Measurements from ENCODE around the gene MGAT4D. TPM values are rescaled to one million over a fixed set of nuclear protein-coding genes. Genes with fewer than 3 reads are reported as not detected.
"Not testable (repeated sequence)": the region's sequence is repeated elsewhere in the genome, so short reads cannot be mapped to it uniquely, and the experiment has no call there.

The MGAT4D gene
- polyA plus RNA-seq, 3 donors = not detected

DNA sequence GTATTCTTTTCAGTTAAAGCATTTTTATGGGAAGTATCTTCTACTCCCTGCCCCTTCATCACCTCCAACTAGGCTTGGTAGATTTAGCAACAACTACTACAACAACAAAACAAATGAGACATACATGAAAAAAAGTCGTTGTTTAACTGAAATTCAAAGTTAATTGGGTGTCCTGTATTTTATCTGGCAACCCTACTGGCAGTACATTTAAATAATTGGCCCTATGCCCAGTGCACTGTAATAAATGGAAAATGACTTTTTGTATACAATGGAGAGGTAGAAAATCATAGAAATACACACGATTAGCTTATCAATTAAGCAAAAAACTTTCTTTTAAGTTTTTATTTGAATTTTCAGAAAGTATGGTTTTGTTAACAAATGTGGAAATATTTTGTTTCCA, 49.3 kb downstream of the MGAT4D start:
- WGBS, 3 donors = 46 to 56% (median 49%) methylated on average over 2 of the region's 2 CpGs
- H3K27ac ChIP-seq (ENCODE audit: low read depth, low read length) = no peak overlapping the region

DNA sequence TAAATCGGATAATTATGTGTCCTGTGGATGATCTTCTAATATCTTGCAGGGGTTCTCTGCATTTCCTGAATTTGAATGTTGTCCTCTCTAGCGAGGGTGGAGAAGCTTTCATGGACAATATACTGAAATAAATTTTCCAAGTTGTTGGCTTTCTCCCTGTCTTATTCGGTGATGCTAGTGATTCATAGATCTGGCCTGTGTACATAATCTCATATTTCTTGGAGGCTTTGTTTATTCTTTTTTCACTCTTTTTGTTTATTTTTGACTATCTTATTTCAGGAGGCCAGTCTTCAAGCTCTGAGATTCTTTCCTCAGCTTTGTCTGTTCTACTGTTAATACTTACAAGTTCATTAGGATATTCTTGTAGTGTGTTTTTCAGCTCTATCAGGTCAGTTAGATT, 49.9 kb downstream of the MGAT4D start:
- WGBS, 3 donors = 46 to 65% (median 56%) methylated on average over 3 of the region's 3 CpGs
- H3K27ac ChIP-seq (ENCODE audit: low read depth, low read length) = no peak overlapping the region

DNA sequence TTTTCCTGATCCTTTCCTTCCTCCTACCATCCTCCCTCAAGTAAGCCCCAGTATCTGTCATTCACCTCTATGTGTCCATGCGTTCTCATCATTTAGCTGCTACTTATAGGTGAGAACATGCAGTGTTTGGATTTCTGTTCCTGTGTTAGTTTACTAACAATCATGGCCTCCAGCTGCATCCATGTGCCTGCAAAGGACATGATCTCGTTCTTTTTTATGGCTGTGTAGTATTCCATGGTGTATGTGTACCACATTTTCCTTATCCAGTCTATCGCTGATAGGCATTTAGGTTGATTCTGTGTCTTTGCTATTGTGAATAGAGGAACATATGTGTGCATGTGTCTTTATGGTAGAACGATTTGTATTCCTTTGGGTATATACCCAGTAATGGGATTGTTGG, 53.7 kb downstream of the MGAT4D start:
- not testable (repeated sequence) for H3K27ac ChIP-seq (ENCODE audit: low read depth, low read length)
- WGBS, 3 donors = 76 to 93% (median 89%) methylated on average over 4 of the region's 4 CpGs

GRCh38 chr4:140439644-140440142, 58.4 kb downstream of the MGAT4D start:
- H3K27ac ChIP-seq (ENCODE audit: low read depth, low read length) = no peak overlapping the region

GRCh38 chr4:140427919-140428471, 70.1 kb downstream of the MGAT4D start:
- no peak overlapping the region for H3K27ac ChIP-seq (ENCODE audit: low read depth, low read length)
- WGBS, 3 donors = 29 to 43% (median 36%) methylated on average over 7 of the region's 7 CpGs

DNA sequence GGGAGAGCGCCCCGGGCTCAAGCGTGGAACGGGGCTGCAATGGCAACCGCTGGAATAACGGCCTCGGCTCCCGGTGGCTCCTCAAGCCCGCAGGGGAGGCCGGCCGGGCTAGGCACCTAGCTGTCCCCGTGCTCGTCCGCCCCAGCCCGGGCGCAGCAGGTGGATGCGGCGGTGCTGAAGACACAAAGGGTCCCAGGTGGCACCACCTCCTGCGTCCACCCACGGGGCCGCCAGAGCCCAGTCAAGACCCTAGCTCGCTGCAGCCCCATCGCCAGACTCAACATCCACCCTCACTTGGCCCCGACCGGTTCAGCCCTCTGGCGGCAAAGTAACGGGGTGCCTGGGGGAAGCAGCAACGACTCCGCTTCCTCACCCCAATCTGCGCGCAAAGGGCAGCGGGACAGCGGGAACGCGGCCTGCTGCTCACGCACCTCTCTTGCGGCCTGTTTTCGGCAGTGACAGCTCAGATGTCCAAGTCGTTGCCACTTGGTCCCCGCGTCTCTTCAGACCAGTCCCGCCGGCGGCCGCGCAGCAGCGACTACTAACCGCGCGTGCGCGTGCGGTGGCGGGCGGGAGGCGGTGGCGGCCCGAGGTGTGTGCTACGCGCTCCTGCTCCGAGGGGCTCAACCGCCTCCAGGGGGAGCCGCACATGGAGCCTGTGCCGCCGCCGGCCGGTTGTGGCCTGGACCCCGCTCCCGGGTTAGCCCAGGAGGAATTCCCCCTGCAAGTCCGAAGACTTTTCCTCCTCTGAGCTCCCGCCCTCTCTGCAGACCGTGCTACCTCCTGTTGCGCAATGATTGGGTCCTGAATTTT, 70.8 kb downstream of the MGAT4D start, which contains the start of gene CLGN:
Gene CLGN (minus strand): TSS at position 543 of the 813 bp plus-strand sequence. CDS start 14,570 bp downstream, outside the sequence.
- H3K27ac ChIP-seq (ENCODE audit: low read depth, low read length) = no peak within 1 kb of the TSS
- WGBS, 3 donors = 1% methylated on average over 72 to 73 of the region's 73 CpGs

DNA sequence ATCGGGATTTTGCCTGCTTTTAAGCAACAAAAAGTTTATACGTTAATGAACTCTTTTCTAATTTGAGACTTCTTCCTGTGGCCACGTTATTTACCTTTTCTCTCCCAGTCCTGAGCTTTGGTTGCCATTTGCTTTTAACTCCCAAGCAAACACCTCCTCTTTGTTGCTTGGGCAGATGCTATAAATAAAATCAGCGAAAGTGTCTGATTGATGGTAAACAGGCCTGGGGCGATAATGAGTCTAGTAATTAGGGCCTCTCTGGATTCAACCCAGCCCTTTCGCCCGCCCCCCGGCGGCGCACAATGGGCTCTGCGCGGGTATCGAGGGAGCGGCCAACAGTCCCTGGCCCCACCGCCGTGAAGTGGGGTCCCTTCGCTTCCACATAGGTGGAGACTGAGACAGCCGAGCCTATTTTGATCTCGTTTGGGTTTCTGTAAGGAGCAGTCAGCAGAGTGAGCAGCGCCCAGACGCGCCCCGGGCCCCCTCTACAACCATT, 71.4 kb downstream of the MGAT4D start:
- WGBS, 3 donors = 4 to 7% (median 6%) methylated on average over 23 of the region's 23 CpGs
- no peak overlapping the region for H3K27ac ChIP-seq (ENCODE audit: low read depth, low read length)

DNA sequence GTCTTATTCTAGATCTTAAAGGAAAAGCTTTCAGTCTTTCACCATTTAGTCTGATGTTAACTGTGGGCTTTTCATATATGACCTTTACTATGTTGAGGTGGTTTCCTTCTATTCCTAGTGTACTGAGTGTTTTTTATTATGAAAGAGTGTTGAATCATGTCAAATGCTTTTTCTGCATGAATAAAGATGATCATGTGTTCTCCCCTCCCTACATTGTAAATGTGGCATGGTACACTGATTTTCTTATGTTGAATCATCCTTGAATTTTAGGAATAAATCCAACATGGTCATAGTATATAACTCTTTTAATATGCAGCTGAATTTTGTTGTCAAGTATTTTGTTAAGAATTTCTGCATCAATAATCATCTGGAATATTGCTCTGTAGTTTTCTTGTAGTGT, 75.0 kb downstream of the MGAT4D start:
- no peak overlapping the region for H3K27ac ChIP-seq (ENCODE audit: low read depth, low read length)

DNA sequence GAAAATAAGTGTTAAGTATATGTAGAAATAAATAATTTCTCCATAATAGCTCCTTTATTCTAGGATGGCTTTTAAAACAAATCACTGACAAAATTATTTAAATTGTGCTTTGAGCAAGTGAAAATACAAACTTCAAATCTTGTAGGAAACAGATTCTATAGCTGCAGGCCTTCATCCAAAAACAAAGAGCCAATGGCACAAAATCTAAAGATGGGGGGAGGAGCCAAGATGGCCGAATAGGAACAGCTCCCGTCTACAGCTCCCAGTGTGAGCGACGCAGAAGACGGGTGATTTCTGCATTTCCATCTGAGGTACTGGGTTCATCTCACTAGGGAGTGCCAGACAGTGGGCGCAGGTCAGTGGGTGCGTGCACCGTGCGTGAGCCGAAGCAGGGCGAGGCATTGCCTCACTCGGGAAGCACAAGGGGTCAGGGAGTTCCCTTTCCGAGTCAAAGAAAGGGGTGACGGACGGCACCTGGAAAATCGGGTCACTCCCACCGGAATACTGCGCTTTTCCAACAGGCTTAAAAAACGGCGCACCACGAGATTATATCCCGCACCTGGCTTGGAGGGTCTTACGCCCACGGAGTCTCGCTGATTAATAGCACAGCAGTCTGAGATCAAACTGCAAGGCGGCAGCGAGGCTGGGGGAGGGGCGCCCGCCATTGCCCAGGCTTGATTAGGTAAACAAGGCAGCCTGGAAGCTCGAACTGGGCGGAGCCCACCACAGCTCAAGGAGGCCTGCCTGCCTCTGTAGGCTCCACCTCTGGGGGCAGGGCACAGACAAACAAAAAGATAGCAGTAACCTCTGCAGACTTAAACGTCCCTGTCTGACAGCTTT, 84.7 kb downstream of the MGAT4D start:
- 83 to 91% (median 89%) methylated on average over 23 to 30 of the region's 32 CpGs for WGBS, 3 donors
- H3K27ac ChIP-seq (ENCODE audit: low read depth, low read length) = not testable (repeated sequence)

DNA sequence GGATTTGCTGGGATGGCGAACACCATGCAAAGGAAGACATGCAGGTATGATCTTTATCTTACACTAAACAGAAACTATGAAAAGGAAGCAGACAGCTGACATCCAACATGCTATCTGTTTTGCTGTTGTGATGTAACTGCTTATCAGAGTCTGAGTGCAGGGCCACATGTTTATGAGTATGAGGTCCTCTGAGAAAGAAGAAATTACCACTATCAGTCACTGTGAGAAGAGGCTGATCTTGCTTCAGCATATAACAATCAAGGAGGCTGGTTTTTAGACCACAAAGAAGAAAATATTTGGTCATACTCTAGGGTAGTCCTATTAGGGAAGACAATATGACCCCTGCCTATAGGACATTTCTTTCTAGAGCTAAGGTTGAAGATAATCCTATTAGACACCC, 89.1 kb downstream of the MGAT4D start:
- H3K27ac ChIP-seq (ENCODE audit: low read depth, low read length) = no peak overlapping the region
- 92 to 100% (median 96%) methylated on average over 1 of the region's 1 CpG for WGBS, 3 donors

GRCh38 chr4:140406292-140406691, 91.8 kb downstream of the MGAT4D start:
- H3K27ac ChIP-seq (ENCODE audit: low read depth, low read length) = no peak overlapping the region

GRCh38 chr4:140400111-140400510, 98.0 kb downstream of the MGAT4D start:
- H3K27ac ChIP-seq (ENCODE audit: low read depth, low read length) = no peak overlapping the region
- 76 to 83% (median 81%) methylated on average over 2 of the region's 2 CpGs for whole genome bisulfite sequencing, 3 donors

GRCh38 chr4:140395668-140396067, 102.4 kb downstream of the MGAT4D start:
- 69 to 87% (median 70%) methylated on average over 5 of the region's 5 CpGs for WGBS, 3 donors
- no peak overlapping the region for H3K27ac ChIP-seq (ENCODE audit: low read depth, low read length)

Other genes starting within 250 kb of the MGAT4D start
- 10 to 100 TPM; 35.1 to 59.3 (median 38.2) TPM for gene SCOC, start 124.6 kb downstream of the MGAT4D start, polyA plus RNA-seq
- under 1 TPM; 0.10 to 0.93 (median 0.11) TPM for gene CLGN, start 70.6 kb downstream of the MGAT4D start, polyA plus RNA-seq
- 1 to 10 TPM; 4.9 to 7.1 (median 5.2) TPM for gene ELMOD2, start 25.9 kb upstream of the MGAT4D start, polyA plus RNA-seq
- gene UCP1, start 70.7 kb upstream of the MGAT4D start, polyA plus RNA-seq = 1 to 10 TPM in 2 of 3 donors, under 1 TPM in 1; 0.56 to 5.1 (median 1.8) TPM